Measurements from ENCODE around the gene NSG1. TPM values are rescaled to one million over a fixed set of nuclear protein-coding genes. Genes with fewer than 3 reads are reported as not detected.

Gene NSG1
- total and polyA plus RNA-seq, 2 experiments from 2014 or later, result 0.31 to 0.86 TPM

GRCh38 chr4:4377191-4377590 is 9.7 kb upstream of the NSG1 start:
- peaks cover 51% of the 10 kb centered on the region for H3K27me3 ChIP-seq (replicated peaks; ENCODE audit: insufficient read depth)
- in situ Hi-C loops (cut with MboI), result no loop called here
- WGBS, 2 experiments (ENCODE audit: low coverage in 1 of 2, low lambda C conversion rate in 2 of 2, missing lambda C conversion rate in 2 of 2), result 57 to 59% methylated on average over 12 of the region's 12 CpGs

GRCh38 chr4:4377732-4378460 is 9.0 kb upstream of the NSG1 start:
- no peaks in the 10 kb centered on the region for H3K4me1 ChIP-seq (ENCODE audit: insufficient read depth)
- TF ChIP-seq EZH2phosphoT487 (IDR thresholded peaks at IDR 0.05; ENCODE audit: insufficient read depth, low read depth) (no peak), EZH2 (IDR thresholded peaks at IDR 0.05; ENCODE audit: insufficient read depth, poor library complexity, severe bottlenecking) (no peak)
- H4K20me1 ChIP-seq (ENCODE audit: insufficient read depth), result no peaks in the 10 kb centered on the region
- DNase-seq, result no peak
- H3K27ac ChIP-seq, result no peak overlapping the region
- no peak overlapping the region for H3K4me3 ChIP-seq
- no peak overlapping the region for H3K9ac ChIP-seq
- no peaks in the 10 kb centered on the region for H3F3A ChIP-seq (ENCODE audit: insufficient read depth)
- no peak overlapping the region for H3K4me2 ChIP-seq (ENCODE audit: unreplicated experiment)
- no peaks in the 10 kb centered on the region for H3K9me3 ChIP-seq (ENCODE audit: low read depth)
- no peaks in the 10 kb centered on the region for H3K79me2 ChIP-seq (ENCODE audit: insufficient read depth)
- H3K36me3 ChIP-seq (ENCODE audit: low read depth), result no peaks in the 10 kb centered on the region
- in situ Hi-C loops (cut with MboI), result no loop called here
- 72 to 75% methylated on average over 23 of the region's 23 CpGs for WGBS, 2 experiments (ENCODE audit: low coverage in 1 of 2, low lambda C conversion rate in 2 of 2, missing lambda C conversion rate in 2 of 2)
- H3K27me3 ChIP-seq (replicated peaks; ENCODE audit: insufficient read depth), result peaks cover 44% of the 10 kb centered on the region
- no peaks in the 10 kb centered on the region for H3K9me2 ChIP-seq (ENCODE audit: insufficient read depth)
- H2AFZ ChIP-seq, result no peak overlapping the region

More at GRCh38 chr4:4377191-4377590, 9.7 kb upstream of the NSG1 start:
- no peak overlapping the region for H3K4me2 ChIP-seq (ENCODE audit: unreplicated experiment)
- TF ChIP-seq EZH2phosphoT487 (IDR thresholded peaks at IDR 0.05; ENCODE audit: insufficient read depth, low read depth) (no peak), EZH2 (IDR thresholded peaks at IDR 0.05; ENCODE audit: insufficient read depth, poor library complexity, severe bottlenecking) (no peak)
- H3K36me3 ChIP-seq (ENCODE audit: low read depth), result no peaks in the 10 kb centered on the region
- no peak overlapping the region for H3K27ac ChIP-seq
- H3K9me3 ChIP-seq (ENCODE audit: low read depth), result no peaks in the 10 kb centered on the region
- no peaks in the 10 kb centered on the region for H3K79me2 ChIP-seq (ENCODE audit: insufficient read depth)
- H3K4me1 ChIP-seq (ENCODE audit: insufficient read depth), result no peaks in the 10 kb centered on the region
- H4K20me1 ChIP-seq (ENCODE audit: insufficient read depth), result no peaks in the 10 kb centered on the region
- no peak overlapping the region for H3K4me3 ChIP-seq
- DNase-seq, result no peak
- no peak overlapping the region for H2AFZ ChIP-seq
- no peaks in the 10 kb centered on the region for H3K9me2 ChIP-seq (ENCODE audit: insufficient read depth)
- H3K9ac ChIP-seq, result no peak overlapping the region
- no peaks in the 10 kb centered on the region for H3F3A ChIP-seq (ENCODE audit: insufficient read depth)

DNA sequence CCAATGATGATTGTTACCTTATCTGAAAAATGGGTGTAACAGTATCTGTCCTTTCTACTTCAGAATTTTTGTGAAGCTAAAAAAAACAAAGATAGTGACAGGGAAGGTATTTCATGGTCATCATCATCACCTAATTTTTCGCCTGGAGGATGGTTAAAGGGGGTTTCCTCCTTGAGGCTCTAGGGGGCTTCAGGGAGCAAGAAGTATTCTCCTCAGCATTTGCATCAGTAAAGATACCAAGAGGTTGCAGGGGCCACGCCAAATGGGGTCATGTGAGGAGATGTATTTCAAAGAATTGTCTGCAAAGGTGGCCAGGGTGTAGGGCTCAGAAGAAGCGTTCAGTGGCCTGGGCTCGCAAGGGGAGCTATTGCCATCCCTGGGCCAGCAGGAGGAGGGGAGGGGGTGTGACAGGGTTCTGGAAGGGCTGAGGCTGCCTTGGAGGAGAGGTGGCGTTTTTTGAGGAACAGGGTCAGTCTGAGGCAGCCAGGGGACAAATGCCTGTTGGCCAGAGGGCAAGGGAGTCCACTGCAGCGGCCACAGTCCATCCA is 7.3 kb upstream of the NSG1 start:
- peaks cover 51% of the 10 kb centered on the region for H3K27me3 ChIP-seq (replicated peaks; ENCODE audit: insufficient read depth)
- DNase-seq, result no peak
- in situ Hi-C loops (cut with MboI), result no loop called here

DNA sequence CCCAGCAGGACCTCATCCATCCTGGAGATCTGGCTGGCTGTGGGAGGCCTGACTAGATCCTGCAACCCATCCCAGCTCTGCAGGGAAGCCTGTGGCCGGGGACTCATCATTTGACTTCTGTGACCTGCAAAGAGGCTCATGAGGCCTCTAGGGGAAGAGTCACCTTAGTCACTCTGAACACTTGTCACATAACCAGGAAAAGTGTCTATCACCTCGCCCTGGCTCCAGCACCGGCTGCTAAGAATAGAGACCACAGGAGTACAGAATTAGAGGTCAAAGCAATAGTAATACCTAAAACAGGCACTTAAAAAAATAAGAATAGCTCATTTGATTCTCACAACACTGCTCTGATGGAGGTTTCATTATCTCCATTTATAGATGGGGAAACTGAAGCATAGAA is 3.8 kb upstream of the NSG1 start:
- Histone ChIP-seq H3K4me2 (ENCODE audit: unreplicated experiment) (no peak overlapping the region), H3K79me2 (ENCODE audit: insufficient read depth) (no peaks in the 10 kb centered on the region), H3K9ac (no peak overlapping the region), H3K4me1 (ENCODE audit: insufficient read depth) (0 out of 2 replicates have a peak, but pooled peaks cover 4% of the 10 kb centered on the region), H3K9me2 (ENCODE audit: insufficient read depth) (no peaks in the 10 kb centered on the region), H2AFZ (no peak overlapping the region), H3K27me3 (replicated peaks; ENCODE audit: insufficient read depth) (peaks cover 57% of the 10 kb centered on the region), H3K4me3 (no peak overlapping the region), H3K9me3 (ENCODE audit: low read depth) (no peaks in the 10 kb centered on the region), H4K20me1 (ENCODE audit: insufficient read depth) (no peaks in the 10 kb centered on the region), H3K36me3 (ENCODE audit: low read depth) (no peaks in the 10 kb centered on the region), H3K27ac (no peak overlapping the region), H3F3A (ENCODE audit: insufficient read depth) (no peaks in the 10 kb centered on the region)
- no peak for DNase-seq
- in situ Hi-C loops (cut with MboI), result no loop called here
- 74 to 84% methylated on average over 3 of the region's 3 CpGs for WGBS, 2 experiments (ENCODE audit: low coverage in 1 of 2, low lambda C conversion rate in 2 of 2, missing lambda C conversion rate in 2 of 2)
- no peak for TF ChIP-seq EZH2phosphoT487 (IDR thresholded peaks at IDR 0.05; ENCODE audit: insufficient read depth, low read depth)
- TF ChIP-seq EZH2 (IDR thresholded peaks at IDR 0.05; ENCODE audit: insufficient read depth, poor library complexity, severe bottlenecking), result no peak

More for the DNA sequence above, 7.3 kb upstream of the NSG1 start:
- Histone ChIP-seq H2AFZ (no peak overlapping the region), H3K4me3 (no peak overlapping the region), H3K4me1 (ENCODE audit: insufficient read depth) (no peaks in the 10 kb centered on the region), H4K20me1 (ENCODE audit: insufficient read depth) (no peaks in the 10 kb centered on the region), H3K9ac (no peak overlapping the region), H3K9me2 (ENCODE audit: insufficient read depth) (no peaks in the 10 kb centered on the region), H3K9me3 (ENCODE audit: low read depth) (no peaks in the 10 kb centered on the region), H3K27ac (no peak overlapping the region), H3K4me2 (ENCODE audit: unreplicated experiment) (no peak overlapping the region), H3K36me3 (ENCODE audit: low read depth) (no peaks in the 10 kb centered on the region), H3K79me2 (ENCODE audit: insufficient read depth) (no peaks in the 10 kb centered on the region), H3F3A (ENCODE audit: insufficient read depth) (no peaks in the 10 kb centered on the region)
- WGBS, 2 experiments (ENCODE audit: low coverage in 1 of 2, low lambda C conversion rate in 2 of 2, missing lambda C conversion rate in 2 of 2), result 29 to 31% methylated on average over 6 of the region's 6 CpGs
- TF ChIP-seq EZH2 (IDR thresholded peaks at IDR 0.05; ENCODE audit: insufficient read depth, poor library complexity, severe bottlenecking) (no peak), EZH2phosphoT487 (IDR thresholded peaks at IDR 0.05; ENCODE audit: insufficient read depth, low read depth) (no peak)

Measured in GM23248 (cell line).